Glomerular visceral epithelial cell (primary cell): ENCODE measurements around the gene IQSEC2.

Experiments used
- DNase-seq: peaks from one replicate; pipeline ENCODE4 v3.0.0-alpha.2; 2016; ENCODE audit errors: extremely low spot score

The IQSEC2 gene

GRCh38 chrX:53305219-53305995 lies 24.0 kb upstream of the IQSEC2 start:
- no peak for DNase-seq

GRCh38 chrX:53303195-53303594 lies 21.8 kb upstream of the IQSEC2 start:
- DNase-seq = no peak

- DNase-seq = no peak
Measured at GRCh38 chrX:53300157-53300556, 18.8 kb upstream of the IQSEC2 start.

GRCh38 chrX:53294024-53294648 lies 12.8 kb upstream of the IQSEC2 start:
- no peak for DNase-seq

- no peak for DNase-seq
Measured at GRCh38 chrX:53291596-53291995, 10.2 kb upstream of the IQSEC2 start.

- no peak for DNase-seq
Measured at GRCh38 chrX:53290441-53291041, 9.2 kb upstream of the IQSEC2 start.

GRCh38 chrX:53288189-53288588 lies 6.8 kb upstream of the IQSEC2 start:
- no peak for DNase-seq

GRCh38 chrX:53287493-53288138 lies 6.2 kb upstream of the IQSEC2 start:
- DNase-seq = peak; percentile 75

GRCh38 chrX:53286171-53286570 lies 4.8 kb upstream of the IQSEC2 start:
- DNase-seq = no peak

GRCh38 chrX:53285591-53285990 lies 4.2 kb upstream of the IQSEC2 start:
- DNase-seq = no peak

- DNase-seq = peak; percentile 44
Measured at GRCh38 chrX:53284684-53285447, 3.5 kb upstream of the IQSEC2 start.

- no peak for DNase-seq
Measured at GRCh38 chrX:53283567-53283966, 2.2 kb upstream of the IQSEC2 start.

- DNase-seq = no peak
Measured at GRCh38 chrX:53283099-53283498, 1.7 kb upstream of the IQSEC2 start.

GRCh38 chrX:53281963-53282695 lies 745 bp upstream of the IQSEC2 start:
- no peak for DNase-seq

- DNase-seq = peak; percentile 53
Measured at GRCh38 chrX:53280331-53281320, 758 bp downstream of the IQSEC2 start.

GRCh38 chrX:53279296-53280237 lies 1.8 kb downstream of the IQSEC2 start:
- no peak for DNase-seq

GRCh38 chrX:53272808-53273337 lies 8.5 kb downstream of the IQSEC2 start:
- no peak for DNase-seq

- DNase-seq = no peak
Measured at GRCh38 chrX:53269536-53270107, 11.8 kb downstream of the IQSEC2 start.
